ENCODE results near the gene CUL9.

Gene CUL9

DNA sequence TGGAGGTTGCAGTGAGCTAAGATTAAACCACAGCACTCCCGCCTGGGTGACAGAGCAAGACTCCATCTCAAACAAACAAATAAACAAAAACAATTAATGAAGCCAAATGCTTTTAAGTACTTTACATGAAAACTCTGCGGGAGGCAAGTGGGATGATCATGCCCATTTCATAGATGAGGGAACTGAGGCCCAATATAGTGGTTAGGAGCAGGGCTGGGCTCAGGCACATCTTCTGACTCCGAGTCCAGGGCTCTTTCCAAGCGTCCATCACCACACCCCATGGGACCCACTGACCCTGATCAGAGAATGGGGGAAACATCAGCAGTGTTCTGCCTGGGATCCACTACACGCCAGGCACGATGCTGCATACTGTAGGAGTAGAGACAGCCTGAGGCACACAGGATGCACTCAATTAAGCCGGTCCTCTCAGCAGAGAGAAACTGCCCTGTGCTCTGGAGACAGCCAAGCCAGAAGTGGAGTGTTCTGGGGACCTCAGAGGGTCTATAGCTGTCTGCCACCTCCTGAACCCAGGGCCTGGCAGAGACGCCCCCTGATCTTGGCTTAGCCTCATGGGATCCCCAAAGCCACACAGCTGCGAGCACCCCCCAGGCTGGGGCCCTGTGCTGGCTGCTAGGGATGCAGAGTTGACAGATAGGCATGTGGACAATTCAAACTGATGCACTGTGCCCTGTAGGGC, 74.8 kb downstream of the CUL9 start:
- no peak for DNase-seq (ENCODE audit: low read depth)

- DNase-seq (ENCODE audit: low read depth): no peak
Measured at GRCh38 chr6:43257367-43258145, 75.6 kb downstream of the CUL9 start.

GRCh38 chr6:43258180-43258579, 76.2 kb downstream of the CUL9 start:
- DNase-seq (ENCODE audit: low read depth): no peak

- no peak for DNase-seq (ENCODE audit: low read depth)
Measured at GRCh38 chr6:43258807-43259686, 77.1 kb downstream of the CUL9 start.

GRCh38 chr6:43260791-43261190, 78.8 kb downstream of the CUL9 start:
- no peak for DNase-seq (ENCODE audit: low read depth)

DNA sequence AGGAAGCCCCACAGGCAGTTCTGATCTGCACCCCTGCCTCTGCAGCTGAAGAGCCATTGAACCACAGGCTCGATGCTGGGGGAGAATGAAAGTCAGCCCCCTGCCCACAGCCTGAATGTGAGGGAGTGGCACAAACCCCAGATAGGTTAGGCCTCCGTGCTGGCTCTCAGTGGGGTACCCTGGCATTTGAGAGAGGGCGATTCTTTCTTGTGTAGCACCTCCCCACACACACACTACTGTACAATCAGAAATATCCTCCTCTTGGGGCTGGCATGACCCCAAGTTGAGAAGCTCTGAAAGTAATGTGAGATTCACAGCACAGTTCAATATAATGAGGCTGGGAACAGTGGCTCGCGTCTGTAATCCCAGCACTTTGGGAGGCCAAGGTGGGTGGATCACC, 79.2 kb downstream of the CUL9 start:
- DNase-seq (ENCODE audit: low read depth): no peak

DNA sequence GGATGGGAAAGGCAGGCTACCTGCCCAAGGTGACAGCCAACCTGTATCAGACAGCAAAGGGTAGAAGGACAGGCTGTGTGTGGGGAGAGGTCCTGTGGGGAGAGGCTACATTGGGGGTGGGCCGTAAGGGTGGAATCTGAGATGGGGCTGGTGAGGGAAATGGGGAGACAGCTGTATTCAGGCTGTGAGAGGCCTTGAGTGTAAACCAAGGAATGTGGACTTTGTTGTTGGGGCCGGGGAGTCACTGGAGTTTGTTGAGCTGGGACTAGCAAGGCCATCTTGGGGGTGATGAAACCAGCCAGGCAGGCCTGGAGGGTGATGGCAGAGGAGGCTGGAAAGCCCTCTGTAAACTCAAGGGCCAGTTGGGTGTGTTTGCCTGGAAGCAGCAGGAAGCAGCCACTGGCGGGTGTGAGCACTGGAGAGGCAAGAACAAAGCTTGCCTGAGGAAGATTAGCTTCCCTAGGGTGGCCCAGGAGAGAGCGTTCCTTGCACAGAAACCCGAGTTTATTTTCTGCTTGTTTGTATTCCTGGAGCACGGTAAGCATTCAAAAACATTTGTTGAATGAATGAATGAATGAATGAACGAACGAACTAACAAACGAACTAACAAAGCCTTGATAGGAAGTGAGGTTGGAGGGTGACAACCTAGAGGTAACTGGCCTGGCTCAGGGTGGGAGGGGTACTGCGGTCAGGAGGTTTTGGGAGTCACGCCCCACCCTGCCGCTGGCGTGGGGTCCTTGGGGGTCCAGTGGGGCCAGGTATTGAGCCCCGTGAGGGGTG, 80.2 kb downstream of the CUL9 start:
- DNase-seq (ENCODE audit: low read depth): no peak

GRCh38 chr6:43262780-43263313, 80.9 kb downstream of the CUL9 start:
- no peak for DNase-seq (ENCODE audit: low read depth)

- peak; percentile 59 for DNase-seq (ENCODE audit: low read depth)
Measured at GRCh38 chr6:43263314-43264178, 81.5 kb downstream of the CUL9 start.

- DNase-seq (ENCODE audit: low read depth): no peak
Measured at GRCh38 chr6:43264599-43265145, 82.7 kb downstream of the CUL9 start.

- no peak for DNase-seq (ENCODE audit: low read depth)
Measured at GRCh38 chr6:43265564-43265963, 83.6 kb downstream of the CUL9 start.

- DNase-seq (ENCODE audit: low read depth): no peak
Measured at GRCh38 chr6:43267619-43268354, 85.8 kb downstream of the CUL9 start.

DNA sequence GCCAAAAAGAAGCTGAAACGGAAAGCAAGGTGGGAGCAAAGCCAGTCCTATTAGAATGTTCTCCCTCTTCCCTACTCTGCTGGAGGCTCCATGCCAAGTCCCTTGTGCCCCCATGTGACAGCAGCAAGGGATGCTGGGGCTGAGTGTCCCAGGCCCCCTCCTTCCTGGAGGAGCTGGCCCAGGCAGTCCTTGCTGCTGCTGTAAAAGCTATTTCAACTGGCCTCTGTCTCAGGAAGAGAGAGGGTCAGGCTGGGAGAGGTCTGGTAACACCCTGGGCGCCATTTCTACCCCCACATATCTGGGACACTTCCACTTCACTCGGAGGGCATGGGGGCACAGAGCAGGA, 86.3 kb downstream of the CUL9 start:
- DNase-seq (ENCODE audit: low read depth): no peak

- DNase-seq (ENCODE audit: low read depth): no peak
Measured at GRCh38 chr6:43268782-43269272, 86.8 kb downstream of the CUL9 start.

DNA sequence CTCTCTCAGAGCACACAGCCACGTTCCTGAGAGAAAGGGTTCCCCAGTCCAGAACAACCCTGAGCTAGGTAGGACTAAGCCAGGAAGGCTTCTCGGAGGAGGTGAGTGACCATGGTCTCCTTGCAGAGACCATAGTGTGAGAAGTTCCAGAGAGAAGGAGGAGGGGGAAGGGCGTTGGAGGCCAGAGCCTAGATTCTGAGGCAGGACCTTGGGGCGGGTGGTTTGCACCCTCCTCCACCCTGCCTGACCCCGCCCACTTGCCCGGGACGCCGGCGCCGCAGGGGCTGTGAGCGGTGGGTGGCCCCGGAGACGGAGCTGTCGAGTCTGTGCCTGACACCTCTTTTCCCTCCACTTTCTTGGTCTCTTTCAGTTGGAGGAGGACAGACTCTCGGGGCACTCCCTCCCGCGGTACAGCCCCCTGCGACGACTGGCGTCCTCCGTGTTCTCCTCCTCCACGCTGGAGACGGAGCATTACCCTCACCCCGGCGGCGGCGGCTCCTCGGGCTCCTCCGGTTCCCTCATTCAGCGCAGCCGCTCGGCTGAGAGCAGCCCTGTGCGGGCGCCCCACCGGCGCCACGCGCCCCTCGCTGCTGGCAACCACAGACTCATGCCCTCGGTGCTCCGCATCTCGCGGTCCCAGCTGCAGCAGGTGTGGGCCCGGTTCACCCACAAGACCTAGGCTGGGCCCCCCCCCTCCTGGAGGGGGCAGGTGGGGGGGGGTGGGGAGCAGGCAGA, 87.4 kb downstream of the CUL9 start:
- no peak for DNase-seq (ENCODE audit: low read depth)

GRCh38 chr6:43271103-43271815, 89.3 kb downstream of the CUL9 start:
- DNase-seq (ENCODE audit: low read depth): no peak

DNA sequence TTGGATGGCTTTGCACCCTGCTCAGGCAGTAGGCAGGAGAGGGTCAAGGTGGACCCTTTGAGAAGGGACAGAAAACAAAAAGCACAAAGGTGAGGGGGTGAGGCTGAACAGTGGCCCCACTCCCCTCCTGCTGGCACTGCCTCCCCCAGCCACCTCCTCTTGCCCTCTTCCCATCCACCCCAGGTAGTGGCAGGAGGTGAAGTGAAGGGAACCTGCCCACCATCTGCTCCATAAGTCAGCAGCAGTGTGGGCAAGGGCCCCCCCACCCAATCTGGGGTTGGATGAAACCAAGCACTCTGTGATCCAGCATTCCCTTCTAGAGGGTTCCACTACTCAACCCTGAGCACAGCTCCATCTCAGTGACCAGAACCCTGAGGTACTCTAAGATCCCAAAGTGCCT, 89.9 kb downstream of the CUL9 start:
- DNase-seq (ENCODE audit: low read depth): no peak

DNA sequence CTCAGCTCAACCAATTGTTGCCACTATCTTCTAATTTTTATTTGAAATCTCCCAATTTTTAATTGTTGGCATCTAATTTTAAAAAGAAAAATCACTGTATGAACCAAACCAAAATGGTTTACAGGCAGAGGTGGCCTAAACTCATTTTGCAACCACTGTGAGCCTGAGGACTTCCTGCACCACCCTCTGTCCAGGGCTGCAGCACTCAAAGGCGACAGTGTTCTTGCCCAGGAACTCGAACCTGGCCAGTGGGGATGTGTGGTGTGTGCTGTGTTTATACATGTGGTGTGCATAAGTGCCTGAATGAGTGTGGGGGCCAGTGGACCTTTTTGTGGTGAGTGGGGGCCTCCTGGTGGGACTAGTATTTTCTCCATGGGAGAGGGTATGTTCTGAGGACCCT, 91.7 kb downstream of the CUL9 start:
- DNase-seq (ENCODE audit: low read depth): no peak
